Activated CD8-positive, alpha-beta memory T cell treated with anti-CD3 and anti-CD28 coated beads, Interleukin-2, amount 50 U/mL, for 24 hours (primary cell): ENCODE data around the gene EXD3.

Source experiments
- DNase-seq: peaks from one replicate; pipeline ENCODE4 v3.0.0-alpha.2; 2020; ENCODE audit errors: extremely low read depth

The EXD3 gene

DNA sequence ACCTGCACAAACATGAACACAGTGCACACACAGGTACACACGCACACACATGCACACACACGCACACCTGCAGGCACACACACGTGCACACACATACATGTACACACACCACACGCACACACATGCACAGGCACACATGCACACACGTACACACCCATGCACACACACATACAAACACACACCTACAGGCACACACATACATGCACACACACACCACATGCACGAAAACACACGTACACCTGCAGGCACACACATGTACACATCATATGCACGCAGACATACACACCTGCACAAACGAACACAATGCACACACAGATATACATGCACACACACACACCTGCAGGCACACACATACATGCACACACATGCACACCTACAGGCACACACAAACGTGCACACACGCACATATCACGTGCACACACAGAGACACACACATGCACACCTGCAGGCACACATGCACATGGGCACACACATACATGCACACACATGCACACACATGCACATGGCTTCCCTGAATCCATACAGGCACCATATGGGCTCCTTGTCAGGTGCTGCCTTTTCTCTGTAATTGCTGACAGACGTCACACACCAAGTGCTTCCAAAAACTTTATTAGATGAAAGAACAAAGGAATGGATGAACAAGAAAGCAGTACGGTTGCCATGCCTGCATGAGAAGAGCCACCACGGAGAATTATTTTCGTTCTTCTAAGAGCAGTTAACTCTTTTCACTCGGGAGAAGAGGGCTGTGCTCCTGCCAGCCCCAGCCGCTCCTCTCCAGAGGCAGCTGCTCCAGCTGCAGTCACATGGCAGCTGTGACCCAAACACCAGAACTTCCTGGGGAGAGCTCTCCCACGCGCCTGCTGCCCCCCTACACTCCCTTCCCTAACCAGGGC is 57.2 kb downstream of the EXD3 start:
- no peak for DNase-seq

DNA sequence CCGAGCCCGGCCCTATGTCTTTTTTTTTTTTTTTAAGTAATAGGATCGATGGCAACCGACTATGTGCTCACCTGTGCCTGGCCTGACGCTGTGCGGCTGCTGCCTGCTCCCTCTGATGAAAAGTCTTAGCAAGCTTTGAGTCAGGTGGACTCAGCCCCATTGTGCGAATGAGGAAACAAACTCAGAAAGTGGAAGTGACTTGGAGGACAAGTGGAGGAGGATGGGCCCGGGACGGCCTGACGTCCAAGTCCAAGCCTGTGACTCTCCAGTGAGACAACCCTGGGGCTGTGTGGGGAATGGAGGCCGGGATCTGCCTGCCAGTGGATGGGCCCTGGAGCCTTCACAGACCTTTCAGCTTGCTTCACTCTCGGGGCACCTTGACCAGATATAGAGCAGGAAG is 57.9 kb downstream of the EXD3 start:
- no peak for DNase-seq

DNA sequence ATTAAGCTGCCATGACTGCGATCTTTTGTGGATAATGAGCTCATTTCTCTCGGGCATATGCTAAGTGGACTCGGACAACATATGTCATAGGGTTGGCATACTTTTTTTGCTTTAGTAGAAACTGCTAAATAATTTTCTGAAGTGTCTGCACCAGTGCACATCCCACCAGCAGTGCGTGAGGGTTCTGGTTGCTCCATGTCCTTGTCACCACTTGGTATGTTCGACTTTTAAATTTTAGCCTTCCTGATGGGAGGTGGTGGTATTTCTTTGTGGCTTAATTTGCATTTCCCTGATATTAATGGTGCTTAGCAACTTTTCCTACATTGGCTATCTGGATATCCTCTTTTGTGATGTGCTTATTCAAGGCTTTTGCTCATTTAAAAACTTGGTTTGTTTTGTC is 63.1 kb downstream of the EXD3 start:
- DNase-seq = no peak

DNA sequence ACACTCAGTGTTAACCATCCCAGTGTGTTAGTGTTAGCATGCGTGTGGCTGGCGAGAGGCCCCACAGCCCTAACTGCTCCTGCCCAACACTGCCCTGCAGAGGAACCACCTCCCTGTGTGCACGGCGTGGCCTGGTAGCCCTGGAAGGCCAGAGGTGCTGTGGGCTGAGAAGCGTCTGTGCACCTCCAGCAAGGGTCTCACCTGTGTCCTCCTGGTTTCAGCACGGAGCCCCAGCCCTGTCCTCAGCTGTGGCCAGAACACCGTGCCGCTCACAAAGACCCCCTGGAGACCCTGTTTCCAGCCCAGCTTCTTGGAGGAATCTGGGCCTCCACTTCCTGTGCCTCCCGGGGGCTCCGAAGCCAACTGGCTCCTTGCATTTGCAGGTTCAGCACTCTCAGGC is 64.8 kb downstream of the EXD3 start:
- DNase-seq = no peak

DNA sequence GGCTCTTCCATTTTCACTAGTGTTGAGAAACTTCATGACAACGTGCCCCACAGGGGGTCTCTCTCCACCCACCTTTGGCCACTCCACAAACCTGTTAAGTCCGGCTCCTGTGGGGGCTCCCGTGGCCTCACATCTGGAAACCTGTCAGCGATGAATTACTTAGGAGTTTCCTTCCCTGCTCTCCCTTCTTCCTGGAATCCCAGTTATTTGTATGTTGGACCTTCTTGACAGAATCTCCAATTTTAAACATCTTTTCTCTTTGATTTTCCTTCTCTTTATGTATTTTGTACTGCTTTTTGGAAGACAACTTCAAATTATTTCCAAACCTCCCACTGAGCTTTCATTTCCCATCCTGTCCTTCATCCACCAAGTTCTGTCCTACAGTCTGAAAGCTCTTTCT is 65.8 kb downstream of the EXD3 start:
- no peak for DNase-seq

DNA sequence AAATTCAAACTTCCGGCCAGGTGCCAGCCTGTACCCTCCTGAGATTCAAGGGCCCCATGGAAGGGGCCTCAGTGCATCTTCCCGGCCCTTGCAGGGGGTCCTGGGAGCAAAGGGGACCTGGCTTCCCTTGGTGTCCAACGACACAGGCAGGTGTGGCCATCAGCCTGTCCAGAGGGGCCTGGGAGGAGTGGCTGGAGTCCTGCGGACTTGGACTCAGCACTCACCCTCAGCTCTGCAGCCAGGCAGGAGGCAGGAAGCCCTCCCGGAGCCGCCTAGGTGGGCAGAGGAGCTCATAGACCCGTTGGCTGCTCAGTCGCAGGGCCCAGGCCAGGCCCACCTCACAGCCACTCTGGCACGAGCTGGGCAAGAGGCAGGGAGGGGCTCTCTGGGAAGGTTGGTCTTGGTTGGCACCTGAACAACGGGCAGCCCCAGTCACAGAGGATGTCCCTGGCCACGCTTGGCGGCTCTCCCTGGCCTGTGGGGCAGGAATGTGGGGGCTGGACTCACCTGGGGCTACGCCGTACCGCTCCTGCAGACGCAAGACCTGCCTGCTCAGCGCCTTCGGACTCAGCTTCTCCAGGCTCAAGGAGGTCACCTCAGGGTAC is 67.1 kb downstream of the EXD3 start:
- DNase-seq = no peak

DNA sequence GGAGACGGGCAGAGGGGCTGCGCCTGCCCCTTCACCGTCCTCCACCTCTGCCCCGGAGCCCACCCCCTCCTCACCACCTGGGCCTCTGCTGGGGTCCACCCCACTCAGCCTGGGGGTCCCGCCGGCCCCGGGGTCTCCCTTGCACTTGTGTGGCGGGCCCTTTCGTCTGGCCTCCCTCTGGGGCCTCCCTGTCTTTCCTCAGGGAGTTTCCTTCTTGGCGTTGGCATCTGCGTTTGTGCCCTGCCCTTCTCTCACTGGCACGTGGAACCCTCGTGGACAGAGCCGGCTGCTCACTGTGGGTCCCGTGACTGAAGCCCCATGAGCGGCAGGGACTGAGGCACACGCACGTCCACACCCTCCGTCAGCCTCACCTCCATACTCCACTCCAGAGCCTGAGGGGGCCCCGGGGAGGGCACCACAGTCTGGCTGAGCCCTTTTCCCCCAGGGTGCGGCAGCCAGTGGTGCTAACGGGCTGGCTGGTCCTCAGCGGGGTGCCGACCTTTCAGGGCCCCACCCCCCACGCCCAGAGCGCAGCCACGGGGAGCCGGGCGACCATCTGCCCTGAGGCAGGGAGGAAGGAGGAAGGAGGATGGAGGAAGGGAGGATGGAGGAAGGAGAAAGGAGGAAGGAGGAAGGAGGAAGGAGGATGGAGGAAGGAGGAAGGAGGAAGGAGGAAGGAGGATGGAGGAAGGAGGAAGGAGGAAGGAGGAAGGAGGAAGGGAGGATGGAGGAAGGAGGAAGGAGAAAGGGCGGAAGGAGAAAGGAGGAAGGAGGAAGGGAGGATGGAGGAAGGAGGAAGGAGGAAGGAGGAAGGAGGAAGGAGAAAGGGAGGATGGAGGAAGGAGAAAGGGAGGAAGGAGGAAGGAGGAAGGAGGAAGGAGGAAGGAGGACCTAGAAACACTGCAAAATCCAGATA is 67.9 kb downstream of the EXD3 start:
- no peak for DNase-seq

DNA sequence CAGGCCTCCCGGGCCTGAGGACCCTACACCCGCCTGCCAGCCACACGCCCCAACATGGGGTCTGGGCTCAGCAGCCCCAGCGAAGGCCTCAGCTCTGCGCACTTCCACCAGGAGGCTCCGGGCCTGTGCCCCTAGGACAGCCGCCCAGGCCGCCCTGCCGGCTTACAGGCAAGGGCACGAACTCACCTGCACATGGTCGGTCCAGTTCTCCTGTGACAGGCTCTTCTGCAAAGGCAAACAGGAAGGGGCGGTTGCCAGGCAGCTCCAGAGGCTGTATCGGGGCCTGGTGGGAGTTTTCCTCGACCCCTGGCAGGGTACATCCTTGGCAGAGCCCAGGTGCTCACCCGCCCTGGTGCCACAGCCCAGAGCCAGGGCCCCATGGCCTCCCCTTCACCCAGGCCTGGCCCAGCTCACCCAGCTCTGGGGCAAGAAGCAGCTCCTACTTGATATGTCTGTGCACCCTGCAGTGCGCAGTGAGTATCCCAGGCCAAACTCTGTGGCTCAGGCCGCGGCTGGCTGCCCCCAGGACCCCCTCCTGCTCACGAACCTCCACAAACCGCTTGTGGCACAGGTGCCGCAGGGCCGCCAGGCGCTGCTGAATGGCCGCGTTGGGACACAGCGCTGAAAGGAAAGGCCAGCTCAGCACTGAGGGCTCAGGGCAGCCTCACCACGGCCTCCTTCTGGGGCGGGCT is 68.7 kb downstream of the EXD3 start:
- no peak for DNase-seq

DNA sequence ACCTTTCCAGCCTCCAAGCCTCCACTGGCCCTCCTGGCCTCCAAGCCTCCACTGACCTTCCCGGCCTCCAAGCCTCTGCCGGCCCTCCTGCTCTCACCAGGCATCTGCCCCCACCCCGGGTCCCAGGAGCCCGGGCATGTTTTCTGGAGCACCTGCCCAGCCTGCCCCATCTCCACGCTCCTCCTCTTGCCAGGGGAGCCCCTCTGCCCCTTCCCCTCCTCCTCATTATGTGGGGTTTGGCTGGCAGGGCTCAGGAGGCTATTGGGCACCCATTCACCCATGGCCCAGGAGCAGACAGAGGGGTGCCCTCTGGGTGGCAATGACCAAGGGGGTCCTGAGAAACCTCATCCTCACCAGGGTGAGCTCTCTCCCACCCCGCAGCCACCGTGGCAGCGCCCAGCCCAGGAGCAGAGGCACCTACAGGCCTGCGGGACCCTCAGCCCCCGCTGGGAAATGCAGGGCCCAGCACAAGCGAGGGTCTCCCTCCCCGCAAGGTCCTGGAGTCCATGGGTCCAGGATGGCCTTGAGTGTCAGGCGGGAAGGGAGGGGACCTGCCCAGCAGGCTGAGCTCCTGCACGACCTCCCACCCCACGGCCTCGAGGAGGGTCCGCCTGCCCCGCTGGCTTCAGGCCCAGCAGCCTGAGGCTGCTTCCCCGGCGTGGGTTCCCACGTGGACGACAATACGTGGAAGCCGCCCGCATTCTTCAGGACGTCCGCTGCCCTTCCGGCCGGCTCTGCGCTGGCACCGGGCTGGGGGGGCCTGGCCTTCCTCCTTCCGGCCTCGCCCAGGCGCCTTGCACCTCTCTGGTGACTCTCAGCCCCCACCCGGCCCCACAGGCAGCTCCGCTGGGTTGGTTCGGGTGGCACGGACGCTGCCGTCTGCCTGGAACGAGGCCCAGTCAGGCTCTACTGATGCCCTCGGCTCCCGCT is 69.5 kb downstream of the EXD3 start:
- no peak for DNase-seq

DNA sequence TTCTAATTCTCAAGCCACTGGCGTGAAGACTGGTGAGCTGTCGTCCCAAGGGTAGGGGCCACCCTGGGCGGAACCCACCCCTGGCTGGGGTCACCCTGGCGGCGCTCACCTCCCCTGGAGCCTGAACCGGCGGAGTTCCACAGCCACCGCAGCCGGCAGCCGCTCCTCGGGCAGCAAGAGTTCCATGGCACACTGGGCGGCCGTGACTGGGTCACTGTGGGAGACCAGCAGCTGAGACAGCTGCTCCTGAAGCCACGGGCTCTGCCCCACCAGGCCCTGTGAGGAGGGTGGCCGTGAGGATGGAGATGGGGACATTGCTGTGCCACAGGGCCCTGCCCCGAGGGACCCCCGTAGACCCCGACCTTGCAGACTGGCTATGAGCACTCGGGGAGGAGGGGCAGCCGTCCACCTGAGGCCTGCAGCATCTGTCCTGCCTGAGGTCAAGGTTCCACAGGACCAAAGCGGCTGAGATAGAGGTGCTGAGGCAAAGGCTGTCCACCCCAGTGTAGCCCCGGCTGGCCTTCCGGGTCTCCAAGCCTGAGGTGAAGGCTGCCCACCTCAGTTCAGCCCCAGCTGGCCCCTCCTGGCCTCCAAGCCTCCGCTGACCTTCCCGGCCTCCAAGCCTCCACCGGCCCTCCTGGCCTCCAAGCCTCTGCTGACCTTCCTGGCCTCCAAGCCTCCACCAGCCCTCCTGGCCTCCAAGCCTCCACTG is 70.3 kb downstream of the EXD3 start:
- no peak for DNase-seq

DNA sequence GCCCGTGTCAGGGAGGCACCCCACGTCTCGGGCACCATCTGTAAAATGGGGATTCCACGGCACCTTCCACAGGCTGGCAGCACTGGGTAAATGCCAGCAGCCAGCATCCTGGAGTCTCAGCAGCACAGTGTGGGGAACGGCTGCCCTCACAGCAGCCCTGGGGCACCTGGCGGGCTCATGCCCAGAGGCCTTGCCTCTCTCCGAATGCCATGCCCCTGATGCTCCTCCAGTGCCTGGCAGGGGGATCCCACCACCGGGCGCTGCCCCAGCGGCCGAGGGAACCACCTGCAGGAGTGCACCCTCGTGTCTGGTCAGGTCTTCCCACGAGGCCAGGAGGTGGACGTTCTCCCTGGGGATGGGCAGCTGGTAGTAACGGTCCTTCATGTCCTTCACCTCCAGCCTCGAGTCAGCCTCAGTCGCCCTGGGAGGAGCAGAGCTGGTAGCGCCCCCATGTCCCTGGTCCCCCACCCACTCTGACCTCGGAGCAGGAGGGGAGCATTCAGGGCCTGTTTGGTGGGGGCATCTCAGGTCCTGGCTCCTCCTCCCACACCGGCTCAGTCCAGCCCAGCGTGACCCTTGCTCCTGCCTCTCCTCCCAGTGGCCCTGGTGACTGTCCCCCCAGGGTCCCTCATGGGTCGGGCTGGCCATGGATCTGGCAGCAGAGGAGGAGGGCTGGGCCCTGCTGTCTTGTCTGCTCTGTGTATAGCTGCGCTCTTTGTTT is 71.0 kb downstream of the EXD3 start:
- DNase-seq = no peak

DNA sequence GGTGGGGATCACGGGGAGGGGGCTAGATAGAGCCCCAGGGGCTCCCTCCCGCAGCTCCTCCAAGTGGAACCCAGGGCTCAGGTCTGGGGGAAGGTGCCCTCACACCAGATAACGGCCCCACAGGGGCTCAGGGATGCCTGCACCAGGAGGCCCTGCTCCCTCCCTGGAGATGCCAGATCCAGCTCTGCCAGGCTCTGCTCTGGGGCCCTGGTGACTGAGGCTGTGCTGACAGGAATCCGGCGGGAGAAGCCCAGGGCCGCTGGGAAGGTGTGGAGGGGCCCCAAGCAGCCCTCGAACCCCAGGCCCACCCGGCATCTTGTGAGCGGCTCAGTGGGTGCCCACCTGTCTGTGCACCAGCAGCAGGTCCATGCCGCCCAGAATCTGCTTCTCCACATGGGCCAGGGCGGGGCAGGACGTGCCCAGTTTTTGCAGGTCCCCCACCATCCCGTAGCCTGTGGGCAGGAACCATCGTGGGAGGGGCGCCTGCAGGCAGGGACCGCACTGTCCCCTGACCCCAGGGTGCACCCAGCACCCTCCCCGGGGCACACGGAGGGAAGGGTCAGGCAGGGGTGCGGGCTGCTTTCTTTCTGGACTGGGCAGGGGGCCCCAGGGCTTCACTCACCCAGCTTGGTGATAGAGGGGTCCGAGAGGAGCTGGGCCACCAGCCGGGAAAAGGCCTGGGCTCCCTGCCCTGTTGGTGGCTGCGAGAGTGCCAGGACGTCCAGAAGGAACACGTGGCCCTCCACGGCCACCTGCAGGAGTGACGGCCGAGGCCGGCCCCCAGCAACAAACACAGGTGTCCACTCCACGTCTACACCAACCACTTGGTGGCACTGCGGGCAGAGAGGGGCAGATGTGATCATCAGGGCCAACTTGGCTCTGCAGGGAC is 72.0 kb downstream of the EXD3 start:
- no peak for DNase-seq

DNA sequence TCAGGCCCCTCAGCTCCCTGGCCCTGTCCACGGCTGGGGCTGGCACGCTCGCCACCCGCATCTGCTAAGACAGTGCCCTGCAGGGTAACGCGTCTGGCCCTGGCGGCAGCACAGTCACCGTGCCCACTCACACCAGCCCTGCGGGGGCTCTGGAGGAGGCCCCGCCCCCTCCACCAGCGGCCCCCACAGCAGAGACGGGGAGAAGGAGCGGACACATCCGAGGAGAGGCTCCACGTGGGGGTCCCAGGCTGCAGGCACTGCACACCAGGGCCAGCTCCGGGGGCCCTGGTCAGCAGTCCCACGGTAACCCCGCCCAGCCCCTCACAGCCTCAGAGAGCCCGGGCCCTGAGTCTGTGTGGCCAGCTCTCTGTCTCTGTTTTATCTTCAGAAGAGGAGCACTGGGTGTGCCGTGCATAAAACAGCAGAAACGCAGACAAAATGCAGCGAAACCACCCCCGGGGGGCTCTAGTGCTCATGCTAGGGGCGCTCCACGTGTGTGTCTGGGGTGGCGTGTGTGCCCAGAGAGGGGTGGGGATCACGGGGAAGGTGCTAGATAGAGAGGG is 73.4 kb downstream of the EXD3 start:
- no peak for DNase-seq

DNA sequence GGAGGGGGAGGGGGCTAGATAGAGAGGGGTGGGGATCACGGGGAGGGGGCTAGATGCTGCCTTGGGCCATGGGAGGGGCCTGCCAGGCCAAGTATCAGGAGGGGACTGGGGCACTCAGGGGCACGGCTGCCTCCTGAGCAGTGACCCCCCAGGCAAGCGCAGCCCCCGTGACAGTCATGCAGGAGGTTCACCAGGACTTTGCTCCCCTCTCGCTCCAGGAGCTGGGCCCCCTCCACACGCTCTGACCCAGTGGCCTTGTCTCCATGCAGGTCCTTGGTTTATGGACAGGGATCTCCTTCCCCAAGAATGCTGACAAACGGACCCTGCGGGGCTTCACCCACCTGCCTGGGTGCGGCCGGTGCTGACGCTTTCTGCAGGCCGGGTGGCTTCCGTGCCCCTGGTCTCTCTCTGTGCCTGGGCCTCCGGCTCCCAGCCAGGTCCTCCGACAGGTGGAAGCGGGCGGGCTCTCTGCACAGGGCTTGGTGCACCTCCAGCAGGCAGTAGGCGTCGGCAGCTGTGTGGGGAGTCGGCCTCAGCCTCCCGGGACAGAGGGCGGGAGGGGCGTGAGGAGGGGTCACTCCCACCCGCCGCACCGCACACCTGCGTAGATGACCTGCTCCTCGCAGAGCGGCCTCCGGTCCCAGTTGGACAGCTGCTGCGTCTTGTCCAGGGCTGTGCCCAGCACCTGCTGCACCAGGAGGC is 74.0 kb downstream of the EXD3 start:
- no peak for DNase-seq

DNA sequence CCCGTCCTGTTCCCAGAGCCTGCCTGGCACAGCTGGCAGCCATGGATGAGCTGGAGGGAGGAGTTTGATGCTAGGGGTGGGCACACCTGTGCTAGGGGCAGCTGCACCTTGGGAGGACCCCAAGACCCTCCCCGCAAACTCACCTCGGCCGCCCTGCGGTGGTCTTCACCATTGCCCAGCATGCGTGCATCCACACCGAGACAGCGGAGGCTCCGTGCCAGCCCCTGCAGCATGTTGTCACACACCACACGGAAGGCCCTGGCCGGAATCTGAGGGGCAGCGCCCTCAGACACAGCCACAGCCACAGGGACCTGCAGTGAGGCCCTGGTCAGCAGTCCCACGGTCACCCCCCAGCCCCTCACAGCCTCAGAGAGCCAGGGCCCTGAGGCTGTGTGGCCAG is 75.0 kb downstream of the EXD3 start:
- no peak for DNase-seq

DNA sequence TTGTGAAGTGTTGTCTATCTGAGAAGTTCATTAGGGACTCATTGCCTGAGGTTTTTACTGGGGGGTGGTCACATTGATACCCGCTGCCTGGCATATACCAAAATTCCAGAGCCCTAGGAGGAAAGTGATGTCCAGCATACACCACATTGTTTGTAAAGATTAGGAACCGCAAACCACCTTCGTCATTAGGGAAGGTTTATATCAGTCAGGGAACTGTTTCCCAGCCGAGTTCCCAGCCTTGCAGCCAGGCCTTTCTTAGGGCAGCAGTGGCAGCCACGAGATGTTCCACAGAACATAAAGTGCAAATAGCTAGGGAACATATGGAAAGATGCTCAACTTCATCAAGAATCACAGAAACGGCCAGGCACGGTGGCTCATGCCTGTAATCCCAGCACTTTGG is 80.5 kb downstream of the EXD3 start:
- DNase-seq = no peak

DNA sequence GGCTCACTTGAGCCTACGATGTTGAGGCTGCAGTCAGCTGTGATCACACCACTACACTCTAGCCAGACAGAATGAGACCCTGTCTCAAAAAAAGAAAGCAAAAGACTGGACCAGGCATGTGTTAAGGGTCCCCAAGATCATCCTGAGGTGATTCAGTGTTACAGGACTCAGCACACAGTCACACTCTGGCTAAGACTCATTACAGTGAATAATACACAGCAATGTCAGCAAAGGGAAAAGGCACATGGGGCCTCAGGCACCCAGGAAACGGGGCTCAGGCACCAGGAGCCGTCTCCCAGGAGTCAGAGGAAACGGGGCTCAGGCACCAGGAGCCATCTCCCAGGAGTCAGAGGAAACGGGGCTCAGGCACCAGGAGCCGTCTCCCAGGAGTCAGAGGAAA is 81.7 kb downstream of the EXD3 start:
- no peak for DNase-seq
